ENCODE results near the gene VWA5A. TPM values are rescaled to one million over a fixed set of nuclear protein-coding genes. Genes with fewer than 3 reads are reported as not detected.
A peak's percentile ranks its signal among the peaks of the same experiment; 100 is the strongest.

Gene VWA5A
- total and polyA plus RNA-seq, 9 of the 15 experiments (the other 6 are each of a cell fraction or from before 2014, with no cell fraction given), result 4.6 to 19.7 (median 6.9) TPM

DNA sequence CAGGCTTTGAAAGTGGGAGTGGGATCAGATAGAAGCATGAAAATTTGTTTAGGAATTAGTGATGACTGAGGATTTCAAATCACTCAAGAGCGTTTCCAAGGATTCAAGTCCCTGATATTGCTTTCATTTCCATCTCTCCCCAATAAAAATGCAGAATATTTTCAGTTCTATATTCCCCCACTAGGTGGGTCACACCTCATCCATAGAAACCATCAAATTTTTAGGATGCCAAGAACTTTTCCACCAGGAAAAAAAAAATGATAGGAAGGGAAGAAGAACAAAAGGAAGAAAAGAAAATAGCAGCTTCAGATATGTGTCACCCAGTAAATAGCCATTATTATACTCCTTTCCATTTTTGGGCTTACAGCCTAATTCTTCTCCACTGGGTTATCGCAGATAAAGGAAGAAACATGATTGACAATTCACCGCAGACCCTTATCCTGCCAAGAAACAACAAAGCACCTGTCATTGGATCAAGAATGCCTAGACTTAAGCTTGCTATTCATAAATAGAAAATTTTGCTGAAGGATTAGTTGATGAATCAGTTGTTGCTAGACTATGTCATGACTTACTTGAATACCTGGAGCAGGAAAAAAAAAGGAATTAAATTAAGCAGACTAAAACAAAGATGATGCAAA, 37.6 kb downstream of the VWA5A start:
- FAIRE-seq (no peak), DNase-seq (ENCODE audit: extremely low read depth in 1 of 4, low spot score in 3 of 4) (no peak)
- WGBS (ENCODE audit: insufficient coverage, low coverage, missing lambda C conversion rate), result 15% methylated on average over 3 of the region's 3 CpGs

More for the DNA sequence above, 37.6 kb downstream of the VWA5A start:
- CTCF ChIA-PET (ENCODE audit: low intra/inter-chr PET ratio), result no interaction called here
- ATAC-seq, result no peak
- H3K27me3 ChIP-seq (ENCODE audit: control insufficient read depth in 2 of 2, insufficient read depth in 2 of 2, low read length in 2 of 2), result no peaks in the 10 kb centered on the region
- H3K4me1 ChIP-seq (replicated peaks in 1 of 2; ENCODE audit: control insufficient read depth in 2 of 2, insufficient read depth in 2 of 2, low read length in 2 of 2), result no peaks in the 10 kb centered on the region
- in situ Hi-C loops (cut with MboI) (no loop called here), intact Hi-C loops (cut with micrococcal nuclease) (no loop called here)
- no peaks in the 10 kb centered on the region for H3K36me3 ChIP-seq (ENCODE audit: control insufficient read depth, insufficient read depth, low read length)
- no peak overlapping the region for H3K9ac ChIP-seq (ENCODE audit: insufficient read depth in 1 of 2, low read depth in 2 of 2, low read length in 2 of 2)
- no peaks in the 10 kb centered on the region for H4K20me1 ChIP-seq (replicated peaks; ENCODE audit: control insufficient read depth, insufficient read depth, low read length)
- TF ChIP-seq ZBED1 (IDR thresholded peaks at IDR 0.05) (no peak), RFX5 (IDR thresholded peaks at IDR 0.05; ENCODE audit: low read depth, low read length) (no peak), ESRRA (IDR thresholded peaks at IDR 0.05; ENCODE audit: borderline replicate concordance, low read depth) (no peak), CTCF (IDR thresholded peaks at IDR 0.05 in 2 of 3, conservative IDR thresholded peaks at IDR 0.05 in 1 of 3; ENCODE audit: insufficient read depth in 2 of 3, low read depth in 1 of 3, low read length in 3 of 3) (peak in 1 of 3 experiments; percentile 17; a peak in 1 of 6 replicates), ZNF589 (CRISPR knock-in tag; IDR thresholded peaks at IDR 0.05; ENCODE audit: low read depth) (no peak), SP1 (CRISPR knock-in tag; IDR thresholded peaks at IDR 0.05) (no peak)
- H3K9me1 ChIP-seq (ENCODE audit: control insufficient read depth, insufficient read depth, low read length), result no peaks in the 10 kb centered on the region
- H3K9me3 ChIP-seq (replicated peaks; ENCODE audit: control insufficient read depth, insufficient read depth, low read depth, low read length), result no peaks in the 10 kb centered on the region
- BruUV-seq (replicated peaks), result no TSS peak
- H3K4me2 ChIP-seq (ENCODE audit: insufficient read depth, low read length), result no peak overlapping the region
- H3K27ac ChIP-seq (ENCODE audit: extremely low read depth, low read depth, low read length), result no peak overlapping the region
- no peak overlapping the region for H2AFZ ChIP-seq (ENCODE audit: low read depth, low read length)
- no peaks in the 10 kb centered on the region for H3K79me2 ChIP-seq (ENCODE audit: control insufficient read depth, insufficient read depth, low read length)
- no peak overlapping the region for H3K4me3 ChIP-seq
- POLR2A ChIA-PET, result no interaction called here

All from K562 (cell line).